Inflammatory macrophage treated with lipopolysaccharide for 4 hours (primary cell): ENCODE measurements around the gene P2RX7.
"Not testable (repeated sequence)": the region's sequence is repeated elsewhere in the genome, so short reads cannot be mapped to it uniquely, and the experiment has no call there.

Experiments
- DNase-seq: peaks from one replicate; pipeline ENCODE4 v3.0.0-alpha.2; 2020

P2RX7 gene

GRCh38 chr12:121176826-121177529, 44.3 kb downstream of the P2RX7 start:
- peak; percentile 41 for DNase-seq

GRCh38 chr12:121181181-121181580, 48.5 kb downstream of the P2RX7 start:
- DNase-seq: no peak

GRCh38 chr12:121182222-121182893, 49.7 kb downstream of the P2RX7 start:
- DNase-seq: no peak

- no peak for DNase-seq
Measured at GRCh38 chr12:121184425-121184824, 51.7 kb downstream of the P2RX7 start.

- peak; percentile 77 for DNase-seq
Measured at GRCh38 chr12:121184984-121185889, 52.6 kb downstream of the P2RX7 start.

- DNase-seq: no peak
Measured at GRCh38 chr12:121186826-121187225, 54.1 kb downstream of the P2RX7 start.

- no peak for DNase-seq
Measured at GRCh38 chr12:121187501-121187900, 54.8 kb downstream of the P2RX7 start.

- DNase-seq: no peak
Measured at GRCh38 chr12:121188227-121188626, 55.6 kb downstream of the P2RX7 start.

- DNase-seq: no peak
Measured at GRCh38 chr12:121189131-121189530, 56.5 kb downstream of the P2RX7 start.

GRCh38 chr12:121189619-121190155, 57.0 kb downstream of the P2RX7 start:
- no peak for DNase-seq

- peak; percentile 99 for DNase-seq
Measured at GRCh38 chr12:121190523-121191031, 57.9 kb downstream of the P2RX7 start.

GRCh38 chr12:121191151-121191550, 58.5 kb downstream of the P2RX7 start:
- no peak for DNase-seq

- peak; percentile 96 for DNase-seq
Measured at GRCh38 chr12:121196902-121197301, 64.2 kb downstream of the P2RX7 start.

GRCh38 chr12:121198949-121199348, 66.3 kb downstream of the P2RX7 start:
- no peak for DNase-seq

- not testable (repeated sequence) for DNase-seq
Measured at GRCh38 chr12:121201140-121201539, 68.5 kb downstream of the P2RX7 start.

- no peak for DNase-seq
Measured at GRCh38 chr12:121202407-121203355, 70.0 kb downstream of the P2RX7 start.

- DNase-seq: no peak
Measured at GRCh38 chr12:121203482-121203881, 70.8 kb downstream of the P2RX7 start.

GRCh38 chr12:121205491-121205890, 72.8 kb downstream of the P2RX7 start:
- no peak for DNase-seq

- DNase-seq: not testable (repeated sequence)
Measured at GRCh38 chr12:121208571-121208970, 75.9 kb downstream of the P2RX7 start.

- DNase-seq: no peak
Measured at GRCh38 chr12:121209221-121209620, 76.5 kb downstream of the P2RX7 start.
